PC-3 (cell line): ENCODE results near the gene PMEPA1. TPM values are rescaled to one million over a fixed set of nuclear protein-coding genes. Genes with fewer than 3 reads are reported as not detected.

Experiments used
- ATAC-seq: fragments of 200-7000 bp; cut with Tn5 transposase; 2 replicates; pipeline ENCODE4 v1.9.1; 2020; ENCODE audit warnings: mild to moderate bottlenecking, moderate library complexity
- BruUV-seq: library from RNA; stranded (reverse); fragments of 400-500 nt; replicated peaks from 2 replicates; lab custom pipeline; 2021; lab: Mats Ljungman, UMichigan
- CTCF ChIA-PET: fragments of 300-600 bp; sonication (Branson Sonifier 250); formaldehyde crosslinking; loops from one replicate; lab custom pipeline; 2022; ENCODE audit warnings: antibody characterized with exemption; lab: Charles Lee
- POLR2A ChIA-PET: fragments of 300-600 bp; sonication (Branson Sonifier 250); formaldehyde crosslinking; loops from one replicate; lab custom pipeline; 2022; ENCODE audit warnings: antibody characterized with exemption; ENCODE audit not compliant: unreplicated experiment; lab: Charles Lee
- DNase-seq: peaks from one replicate; pipeline ENCODE4 v3.0.0-alpha.2; 2015
- H2AFZ ChIP-seq: fragments of 300-600 bp; sonication (generic); 2 replicates; pipeline ENCODE4 v1.6.0; 2016; ENCODE audit warnings: antibody characterized with exemption, low read length
- H3F3A ChIP-seq: fragments of 300-600 bp; sonication (generic); one replicate; pipeline ENCODE4 v1.6.0; 2017; ENCODE audit warnings: antibody characterized with exemption, low read length, control low read depth, mild to moderate bottlenecking; ENCODE audit not compliant: unreplicated experiment
- H3K27ac ChIP-seq: fragments of 300-600 bp; sonication (generic); 2 replicates; pipeline ENCODE4 v1.5.1; 2016; ENCODE audit warnings: mild to moderate bottlenecking, low read length
- H3K27me3 ChIP-seq: fragments of 300-600 bp; sonication (generic); 2 replicates; pipeline ENCODE4 v1.6.1; 2016; ENCODE audit warnings: low read length, mixed read lengths
- H3K36me3 ChIP-seq: fragments of 300-600 bp; sonication (generic); 2 replicates; pipeline ENCODE4 v1.6.1; 2016; ENCODE audit warnings: low read depth, mixed run types, low read length, mixed read lengths
- H3K4me1 ChIP-seq: fragments of 300-600 bp; sonication (generic); 2 replicates; pipeline ENCODE4 v1.5.1; 2016; ENCODE audit warnings: low read length; ENCODE audit not compliant: insufficient read depth
- H3K4me2 ChIP-seq: fragments of 300-600 bp; sonication (generic); 2 replicates; pipeline ENCODE4 v1.6.0; 2016; ENCODE audit warnings: low read length
- H3K4me3 ChIP-seq: fragments of 300-600 bp; sonication (generic); 2 replicates; pipeline ENCODE4 v1.5.1; 2016; ENCODE audit warnings: mild to moderate bottlenecking, low read length, mixed read lengths
- H3K79me2 ChIP-seq: fragments of 300-600 bp; sonication (generic); 2 replicates; pipeline ENCODE4 v1.6.1; 2017; ENCODE audit warnings: low read length, mixed read lengths
- H3K9ac ChIP-seq: fragments of 300-600 bp; sonication (generic); 2 replicates; pipeline ENCODE4 v1.6.0; 2016; ENCODE audit warnings: mild to moderate bottlenecking, low read length
- H3K9me2 ChIP-seq: fragments of 300-600 bp; sonication (generic); replicated peaks from 2 replicates; pipeline ENCODE4 v1.6.1; 2016; ENCODE audit warnings: mixed run types, low read length, mixed read lengths
- H3K9me3 ChIP-seq: fragments of 300-600 bp; sonication (generic); 2 replicates; pipeline ENCODE4 v1.6.1; 2016; ENCODE audit warnings: low read length, mixed read lengths
- H4K20me1 ChIP-seq: fragments of 300-600 bp; sonication (generic); 2 replicates; pipeline ENCODE4 v1.6.1; 2016; ENCODE audit warnings: low read length, mixed read lengths
- CTCF ChIP-seq: fragments of 300-600 bp; sonication (generic); conservative IDR thresholded peaks from 2 replicates; pipeline ENCODE4 v1.5.1; 2017; ENCODE audit warnings: antibody characterized with exemption, low read depth, mild to moderate bottlenecking, low read length
- EZH2 ChIP-seq: fragments of 300-600 bp; sonication (generic); IDR thresholded peaks from one replicate; pipeline ENCODE4 v1.6.1; 2017; ENCODE audit warnings: antibody characterized with exemption, mild to moderate bottlenecking, low read length; ENCODE audit not compliant: unreplicated experiment
- EZH2phosphoT487 ChIP-seq: fragments of 300-600 bp; sonication (generic); IDR thresholded peaks from 2 replicates; pipeline ENCODE4 v1.6.1; 2018; ENCODE audit warnings: mild to moderate bottlenecking, antibody characterized with exemption, low read length, borderline replicate concordance
- intact Hi-C: fragments of 100-400 bp; cut with micrococcal nuclease; formaldehyde crosslinking; loops from 2 replicates; pipeline ENCODE4 v1.9.0; 2023
- total RNA-seq: library from RNA; depleted of rRNA; stranded (reverse); fragments of >200 nt; gene quantifications from 2 replicates; pipeline ENCODE4 v1.2.3, GENCODE V29; 2014

Gene PMEPA1
- total RNA-seq, 1 experiment from 2014 or later: 21.9 TPM

DNA sequence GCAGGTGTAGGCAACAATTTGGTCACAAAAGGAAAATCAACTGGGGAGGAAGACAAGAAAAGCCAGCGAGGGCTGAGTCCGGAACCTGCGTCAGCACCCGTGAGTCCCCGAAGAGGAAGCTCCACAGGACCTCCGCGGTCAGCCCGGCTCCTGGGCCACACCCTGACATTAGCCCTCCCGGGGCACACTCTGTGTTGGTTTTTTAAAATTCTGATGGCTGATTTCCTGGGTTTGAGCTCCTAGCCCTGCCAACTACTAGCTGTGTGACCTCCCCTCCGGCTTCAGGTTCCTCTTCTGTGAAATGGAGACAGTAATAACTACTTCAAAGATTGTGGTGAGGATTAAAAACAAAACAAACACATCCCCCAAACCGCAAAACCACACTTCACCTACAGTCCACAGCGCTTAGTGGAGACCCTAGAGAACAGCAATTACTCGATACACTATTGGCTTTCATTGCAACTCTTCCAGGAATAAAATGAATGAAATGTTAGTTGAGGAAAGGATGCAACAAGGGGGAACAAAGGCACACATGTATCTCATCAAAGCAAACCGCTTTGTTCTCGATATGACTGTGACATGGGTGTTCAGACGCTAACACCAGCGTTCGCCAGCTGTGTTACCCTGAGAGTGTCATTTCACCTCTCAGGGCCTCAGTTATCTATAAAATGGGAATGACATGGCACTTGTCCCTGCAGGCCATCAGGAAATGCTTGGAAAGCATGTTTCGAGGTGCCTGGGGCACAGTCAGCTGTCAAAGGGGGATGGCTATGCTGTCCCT is 90.6 kb downstream of the PMEPA1 start:
- no peaks in the 10 kb centered on the region for H3K9me3 ChIP-seq
- BruUV-seq: no TSS peak
- no peak for TF ChIP-seq EZH2phosphoT487
- TF ChIP-seq EZH2: no peak
- TF ChIP-seq CTCF: no peak
- ChIA-PET POLR2A (interaction anchor here (0.6 kb wide), 1 partner anchor 605 kb away, joined by 3 read pairs; no protein-coding TSS in a partner anchor), CTCF (no interaction called here)
- DNase-seq: no peak
- H3K27me3 ChIP-seq: no peaks in the 10 kb centered on the region
- H3F3A ChIP-seq: no peaks in the 10 kb centered on the region
- H2AFZ ChIP-seq: no peak overlapping the region
- no peaks in the 10 kb centered on the region for H3K79me2 ChIP-seq
- no peaks in the 10 kb centered on the region for H3K9me2 ChIP-seq
- no peak overlapping the region for H3K4me3 ChIP-seq
- H3K9ac ChIP-seq: no peak overlapping the region
- H3K36me3 ChIP-seq: no peaks in the 10 kb centered on the region
- H3K27ac ChIP-seq: no peak overlapping the region
- H4K20me1 ChIP-seq: no peaks in the 10 kb centered on the region
- no peak for ATAC-seq
- intact Hi-C loops: loop anchor here (10.0 kb wide), 1 partner anchor 376 kb away; no protein-coding TSS in a partner anchor
- peaks cover 51% of the 10 kb centered on the region for H3K4me1 ChIP-seq
- no peak overlapping the region for H3K4me2 ChIP-seq

DNA sequence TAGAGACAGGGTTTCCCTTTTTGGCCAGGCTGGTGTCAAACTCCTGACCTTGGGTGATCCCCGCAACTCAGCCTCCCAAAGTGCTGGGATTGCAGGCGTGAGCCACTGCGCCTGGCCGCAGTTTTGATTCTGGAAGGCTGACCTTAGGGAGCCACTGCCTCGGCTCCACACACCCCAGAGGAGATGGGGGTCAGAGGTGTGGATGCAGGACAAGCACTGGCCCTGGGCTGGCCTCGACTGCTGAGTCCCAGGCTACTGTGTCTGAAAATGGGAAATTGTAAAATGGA is 91.1 kb downstream of the PMEPA1 start:
- Histone ChIP-seq H3K79me2 (no peaks in the 10 kb centered on the region), H3K36me3 (no peaks in the 10 kb centered on the region), H3K9ac (no peak overlapping the region), H3K4me1 (peaks cover 51% of the 10 kb centered on the region), H2AFZ (no peak overlapping the region), H3K4me2 (peak overlapping the region; percentile 56; the same call in 1 of the 2 replicates), H3K27ac (peak overlapping the region; percentile 39), H4K20me1 (no peaks in the 10 kb centered on the region), H3K4me3 (no peak overlapping the region), H3F3A (no peaks in the 10 kb centered on the region), H3K9me2 (no peaks in the 10 kb centered on the region), H3K27me3 (no peaks in the 10 kb centered on the region), H3K9me3 (no peaks in the 10 kb centered on the region)
- BruUV-seq: no TSS peak
- intact Hi-C loops: loop anchor here (10.0 kb wide), 1 partner anchor 376 kb away; no protein-coding TSS in a partner anchor
- POLR2A ChIA-PET: no interaction called here
- no peak for DNase-seq
- ATAC-seq: no peak
- TF ChIP-seq CTCF: no peak
- TF ChIP-seq EZH2phosphoT487: no peak
- TF ChIP-seq EZH2: no peak
- CTCF ChIA-PET: no interaction called here
